Stimulated activated naive CD8-positive, alpha-beta T cell treated with anti-CD3 and anti-CD28 coated beads, Interleukin-15, Interleukin-2, amounts not matched to agents 100 U/mL and 50 U/mL, for 24 hours (primary cell): ENCODE measurements around the gene CMA1.
"Not testable (repeated sequence)": the region's sequence is repeated elsewhere in the genome, so short reads cannot be mapped to it uniquely, and the experiment has no call there.

Source experiments
- ATAC-seq: fragments of 150-1000 bp; cut with Tn5 transposase; one replicate; pipeline ENCODE4 v1.10.0; 2021
- DNase-seq: peaks from one replicate; pipeline ENCODE4 v3.0.0; 2021

The CMA1 gene

GRCh38 chr14:24508155-24508840 is at the start of gene CMA1:
TSS of gene CMA1 (minus strand) at chr14:24508265. CDS start at chr14:24508235, 30 bp downstream.
- no peak for ATAC-seq
- no peak for DNase-seq

DNA sequence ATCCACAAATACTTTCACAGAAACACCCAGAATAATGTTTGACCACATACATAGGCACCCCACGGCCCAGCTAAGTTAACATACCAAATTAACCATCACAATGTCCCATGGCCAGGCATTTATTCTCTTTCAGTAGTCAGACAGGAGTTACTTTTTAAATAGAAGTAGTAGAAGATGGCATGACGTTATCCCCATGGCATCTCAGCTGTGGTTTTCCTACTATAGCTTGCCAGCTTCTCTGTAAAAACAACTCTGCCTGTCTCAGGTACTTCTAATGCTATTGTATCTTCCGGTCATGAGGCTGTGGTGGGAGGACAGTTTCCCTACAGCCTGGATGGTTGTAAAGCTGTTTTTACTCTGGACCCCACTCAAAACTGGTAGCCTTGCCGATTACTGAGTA is 48.7 kb upstream of the CMA1 start:
- ATAC-seq (no peak), DNase-seq (no peak)

GRCh38 chr14:24549064-24549463 is 41.0 kb upstream of the CMA1 start:
- ATAC-seq, DNase-seq: not testable (repeated sequence)

DNA sequence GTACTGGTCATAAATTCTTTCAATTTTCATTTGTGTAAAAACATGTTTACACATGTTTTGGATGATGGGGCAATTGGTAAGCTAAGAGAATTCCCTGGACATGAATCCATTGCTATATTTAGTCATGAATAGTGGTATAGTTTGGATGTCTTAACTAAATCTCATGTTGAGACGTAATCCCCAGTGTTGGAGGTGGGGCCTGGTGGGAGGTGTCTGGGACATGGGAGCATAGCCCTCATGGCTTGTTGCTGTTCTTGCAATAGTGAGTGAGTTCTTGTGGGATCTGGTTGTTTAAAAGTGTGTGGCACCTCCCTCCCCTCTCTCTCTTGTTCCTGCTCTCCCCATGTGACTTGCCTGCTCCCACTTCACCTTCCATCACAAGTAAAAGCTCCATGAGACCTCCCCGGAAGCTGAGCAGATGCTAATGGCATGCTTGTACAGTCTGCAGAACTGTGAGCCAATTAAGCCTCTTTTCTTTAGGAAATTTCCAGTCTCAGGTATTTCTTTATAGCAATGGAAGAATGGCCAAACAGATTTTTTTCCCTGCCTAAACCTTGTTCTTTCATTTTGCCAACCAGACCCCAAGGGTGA is 34.4 kb upstream of the CMA1 start:
- no peak for DNase-seq
- no peak for ATAC-seq

DNA sequence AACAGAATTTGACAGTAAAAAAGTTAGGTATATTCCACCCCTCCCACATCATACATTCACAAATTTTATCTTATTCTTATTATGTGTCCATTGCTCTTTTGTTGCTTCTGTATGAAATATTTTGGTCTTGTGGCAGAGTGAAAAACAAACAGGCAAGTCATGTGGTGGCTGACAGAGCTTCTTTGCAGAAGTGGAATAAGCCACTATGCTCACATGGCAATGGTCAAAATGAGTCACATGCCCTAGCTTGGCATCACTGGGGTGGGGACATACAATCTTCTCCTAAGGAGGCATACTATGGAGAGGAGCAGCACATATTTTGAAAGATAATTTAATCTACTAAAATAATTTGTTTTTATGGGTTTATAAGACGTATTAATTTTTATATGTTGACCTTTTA is 27.7 kb upstream of the CMA1 start:
- ATAC-seq (peak; percentile 85), DNase-seq (peak; percentile 13)

DNA sequence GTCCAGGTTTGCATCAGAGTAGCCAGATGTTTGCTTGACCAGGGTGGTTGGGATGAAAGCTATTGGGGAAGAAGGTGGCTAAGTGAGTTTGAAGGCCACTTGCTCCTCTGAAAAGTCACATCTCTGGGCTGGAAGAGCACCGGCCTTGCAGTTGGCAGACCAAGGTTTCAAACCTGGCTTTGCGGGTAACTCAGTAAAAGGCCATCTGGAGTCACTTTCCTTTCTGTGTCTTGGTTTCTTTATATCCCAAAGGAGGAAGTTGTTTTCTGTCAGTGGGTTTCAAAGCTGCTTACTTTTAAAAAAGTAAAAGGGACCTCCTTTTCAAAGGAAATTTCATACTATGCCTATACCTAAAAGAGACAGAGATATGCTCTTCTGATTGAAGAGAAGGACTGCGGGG is 26.2 kb upstream of the CMA1 start:
- ATAC-seq (no peak), DNase-seq (no peak)

GRCh38 chr14:24525877-24526620 is 18.0 kb upstream of the CMA1 start:
- not testable (repeated sequence) for ATAC-seq, DNase-seq

- DNase-seq (no peak), ATAC-seq (no peak)
These were observed 10.8 kb upstream of the CMA1 start for GRCh38 chr14:24518851-24519250.

GRCh38 chr14:24514209-24514608 is 6.1 kb upstream of the CMA1 start:
- ATAC-seq, result no peak

GRCh38 chr14:24513009-24513408 is 4.9 kb upstream of the CMA1 start:
- no peak for DNase-seq
- no peak for ATAC-seq

More at GRCh38 chr14:24514209-24514608, 6.1 kb upstream of the CMA1 start:
- DNase-seq, result no peak

GRCh38 chr14:24506443-24506842 is 1.6 kb downstream of the CMA1 start:
- ATAC-seq (no peak), DNase-seq (no peak)

DNA sequence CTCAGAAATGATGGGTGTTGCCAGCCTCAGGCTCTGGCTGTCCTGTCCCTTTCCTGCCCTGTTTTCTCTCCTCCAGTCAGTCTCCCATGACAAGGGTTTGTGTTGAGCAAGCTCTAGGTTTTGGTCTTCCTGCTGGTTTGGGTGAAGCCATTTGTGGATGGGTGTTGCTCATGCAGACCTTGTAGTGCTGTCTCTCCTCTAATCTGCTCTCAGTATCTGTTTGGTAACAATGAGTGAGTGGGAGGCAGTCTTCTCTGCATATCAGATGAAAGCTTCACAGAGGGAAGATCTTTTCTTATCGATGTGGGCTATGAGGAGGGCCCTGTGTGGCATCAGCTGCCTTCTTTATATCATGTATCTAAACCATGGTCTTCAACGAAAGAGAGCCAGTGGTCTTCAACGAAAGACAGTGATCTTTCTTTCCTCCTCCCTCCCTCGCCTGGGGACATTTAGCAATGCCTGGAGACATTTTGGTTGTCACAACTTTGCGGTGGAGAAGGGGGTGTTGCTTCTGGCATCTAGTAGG is 3.6 kb downstream of the CMA1 start:
- ATAC-seq (no peak), DNase-seq (no peak)

DNA sequence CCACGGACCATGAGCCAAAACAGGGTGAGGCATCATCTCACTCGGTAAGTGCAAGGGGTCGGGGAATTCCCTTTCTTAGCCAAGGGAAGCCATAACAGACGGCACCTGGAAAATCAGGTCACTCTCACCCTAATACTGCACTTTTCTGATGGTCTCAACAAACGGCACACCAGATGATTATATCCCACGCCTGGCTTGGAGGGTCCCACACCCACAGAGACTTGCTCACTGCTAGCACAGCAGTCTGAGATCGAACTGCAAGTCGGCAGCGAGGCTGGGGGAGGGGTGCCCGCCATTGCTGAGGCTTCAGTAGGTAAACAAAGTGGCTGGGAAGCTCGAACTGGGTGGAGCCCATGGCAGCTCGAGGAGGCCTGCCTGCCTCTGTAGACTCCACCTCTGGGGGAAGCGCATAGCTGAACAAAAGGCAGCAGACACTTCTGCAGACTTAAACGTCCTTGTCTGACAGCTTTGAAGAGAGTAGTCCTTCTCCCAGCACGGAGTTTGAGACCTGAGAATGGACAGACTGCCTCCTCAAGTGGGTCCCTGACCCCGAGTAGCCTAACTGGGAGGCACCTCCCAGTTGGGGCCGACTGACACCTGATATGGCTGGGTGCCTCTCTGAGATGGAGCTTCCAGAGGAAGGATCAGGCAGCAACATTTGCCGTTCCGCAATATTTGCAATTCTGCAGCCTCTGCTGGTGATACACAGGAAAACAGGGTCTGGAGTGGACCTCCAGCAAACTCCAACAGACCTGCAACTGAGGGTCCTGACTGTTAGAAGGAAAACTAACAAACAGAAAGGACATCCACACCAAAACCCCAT is 16.3 kb downstream of the CMA1 start:
- DNase-seq, ATAC-seq: not testable (repeated sequence)

DNA sequence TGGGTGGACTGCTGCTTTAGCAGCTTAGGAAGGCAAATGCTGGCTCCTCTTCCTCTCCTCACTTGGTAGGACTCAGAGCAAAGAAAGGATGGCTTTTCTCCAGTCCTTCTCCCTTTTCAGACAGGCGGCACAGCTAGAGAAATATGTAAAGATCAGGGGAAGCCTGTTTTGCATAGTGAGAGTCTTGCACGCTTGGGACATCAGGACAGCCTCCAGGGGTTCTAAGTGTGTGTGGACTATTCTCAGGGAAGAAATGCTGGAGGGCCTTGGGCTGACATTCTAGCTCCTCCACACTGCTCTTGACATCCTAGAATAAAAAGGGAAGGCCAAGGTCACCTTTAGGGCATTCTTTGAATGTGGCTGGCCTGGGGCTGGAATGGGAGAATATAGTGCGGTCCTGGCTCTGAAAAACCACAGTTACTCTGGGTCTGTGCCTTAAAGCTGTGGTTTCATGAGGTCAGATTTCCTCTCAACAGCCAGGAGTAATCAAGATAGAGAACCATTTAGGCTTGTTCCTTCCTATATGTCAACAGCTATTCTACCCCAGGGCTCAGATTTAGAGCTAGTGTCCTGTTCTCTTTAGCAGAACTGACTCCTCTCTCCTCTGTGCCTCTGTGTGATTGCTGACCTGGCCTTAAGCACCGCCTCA is 24.3 kb downstream of the CMA1 start:
- DNase-seq, result no peak
- ATAC-seq, result peak; percentile 83

GRCh38 chr14:24482699-24483303 is 25.3 kb downstream of the CMA1 start:
- DNase-seq, ATAC-seq: not testable (repeated sequence)

GRCh38 chr14:24481622-24482324 is 26.3 kb downstream of the CMA1 start:
- DNase-seq, result peak; percentile 71
- ATAC-seq, result peak; percentile 65

DNA sequence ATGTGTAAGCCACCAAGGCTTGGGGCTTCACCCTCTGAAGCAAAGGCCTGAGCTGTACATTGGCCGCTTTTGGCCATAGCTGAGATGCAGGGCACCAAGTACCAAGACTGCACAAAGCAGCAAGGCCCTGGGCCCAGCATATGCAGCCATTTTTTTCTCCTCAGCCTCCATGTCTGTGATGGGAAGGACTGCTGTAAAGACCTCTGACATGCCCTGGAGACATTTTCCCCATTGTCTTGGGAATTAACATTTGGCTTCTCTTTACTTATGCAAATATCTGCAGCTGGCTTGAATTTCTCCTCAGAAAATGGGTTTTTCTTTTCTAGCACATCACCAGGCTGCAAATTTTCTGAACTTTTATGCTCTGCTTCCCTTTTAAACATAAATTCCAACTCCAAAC is 28.1 kb downstream of the CMA1 start:
- not testable (repeated sequence) for ATAC-seq, DNase-seq

DNA sequence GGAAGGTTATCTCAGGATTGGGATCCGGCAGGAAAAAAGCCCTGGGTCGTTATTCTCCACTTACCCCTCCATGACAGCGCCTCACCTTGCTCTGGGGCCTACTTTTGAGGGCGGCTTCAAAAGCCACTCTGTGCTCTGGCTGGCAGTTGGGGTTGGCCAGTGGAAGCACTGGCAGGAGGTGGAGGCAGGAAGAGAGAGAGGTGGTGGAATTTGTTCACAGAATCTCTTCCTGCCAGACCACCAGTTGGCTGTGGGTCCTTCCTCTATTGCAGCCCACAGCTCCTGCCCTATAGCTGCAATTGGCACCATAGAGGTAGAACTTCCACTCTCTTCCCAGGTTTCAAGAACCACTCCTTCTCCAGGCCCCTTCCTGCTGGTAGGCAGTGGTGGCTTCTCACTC is 32.8 kb downstream of the CMA1 start:
- ATAC-seq, result no peak
- no peak for DNase-seq

GRCh38 chr14:24473211-24473610 is 34.9 kb downstream of the CMA1 start:
- ATAC-seq, result no peak
- no peak for DNase-seq

DNA sequence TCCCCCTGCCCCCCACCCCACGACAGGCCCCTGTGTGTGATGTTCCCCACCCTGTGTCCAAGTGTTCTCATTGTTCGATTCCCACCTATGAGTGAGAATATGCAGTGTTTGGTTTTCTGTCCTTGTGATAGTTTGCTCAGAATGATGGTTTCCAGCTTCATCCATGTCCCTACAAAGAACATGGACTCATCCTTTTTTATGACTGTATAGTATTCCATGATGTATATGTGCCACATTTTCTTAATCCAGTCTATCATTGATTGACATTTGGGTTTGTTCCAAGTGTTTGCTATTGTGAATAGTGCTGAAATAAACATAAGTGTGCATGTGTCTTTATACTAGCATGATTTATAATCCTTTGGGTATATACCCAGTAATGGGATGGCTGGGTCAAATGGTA is 37.6 kb downstream of the CMA1 start:
- not testable (repeated sequence) for DNase-seq, ATAC-seq
